SK-N-SH treated with all-trans-retinoic acid at 6 μM for 48 hours (cell line): ENCODE data around the gene TNRC6B.

Experiments used
- ARNTL ChIP-seq: fragments of 450-650 bp; formaldehyde crosslinking; IDR thresholded peaks from 2 replicates; pipeline ENCODE4 v1.5.0; 2020; ENCODE audit warnings: low read depth, mild to moderate bottlenecking, moderate library complexity, borderline replicate concordance
- BACH2 ChIP-seq: fragments of 250-450 bp; sonication (Bioruptor Pico); IDR thresholded peaks from 2 replicates; pipeline ENCODE4 v1.9.0; 2021; ENCODE audit warnings: mild to moderate bottlenecking, borderline replicate concordance
- CREB5 ChIP-seq: fragments of 250-450 bp; sonication (Bioruptor Pico); IDR thresholded peaks from 2 replicates; pipeline ENCODE4 v1.5.1; 2020; ENCODE audit warnings: low read depth, mild to moderate bottlenecking, moderate library complexity
- ESRRG ChIP-seq: fragments of 250-450 bp; sonication (Bioruptor Pico); IDR thresholded peaks from 2 replicates; pipeline ENCODE4 v1.6.1; 2021; ENCODE audit warnings: mild to moderate bottlenecking
- PATZ1 ChIP-seq: fragments of 250-450 bp; sonication (Bioruptor Pico); IDR thresholded peaks from 2 replicates; pipeline ENCODE4 v1.8.0; 2020; ENCODE audit warnings: mild to moderate bottlenecking, moderate library complexity, borderline replicate concordance
- PPARA ChIP-seq: fragments of 250-450 bp; sonication (Bioruptor Pico); IDR thresholded peaks from 2 replicates; pipeline ENCODE4 v1.5.0; 2020; ENCODE audit warnings: mild to moderate bottlenecking, borderline replicate concordance
- SNAI2 ChIP-seq: fragments of 250-450 bp; sonication (Bioruptor Pico); IDR thresholded peaks from 2 replicates; pipeline ENCODE4 v1.5.0; 2020; ENCODE audit warnings: mild to moderate bottlenecking, moderate library complexity
- TCF4 ChIP-seq: fragments of 250-450 bp; sonication (Bioruptor Pico); IDR thresholded peaks from 2 replicates; pipeline ENCODE4 v1.8.0; 2021; ENCODE audit warnings: mild to moderate bottlenecking, moderate library complexity, borderline replicate concordance
- TOX ChIP-seq: fragments of 250-450 bp; sonication (Bioruptor Pico); IDR thresholded peaks from 2 replicates; pipeline ENCODE4 v1.8.0; 2021; ENCODE audit warnings: mild to moderate bottlenecking, moderate library complexity, borderline replicate concordance
- ZFP30 ChIP-seq: fragments of 450-650 bp; formaldehyde crosslinking; IDR thresholded peaks from 2 replicates; pipeline ENCODE4 v1.5.0; 2022; ENCODE audit warnings: mild to moderate bottlenecking, moderate library complexity
- ZNF70 ChIP-seq: fragments of 450-650 bp; formaldehyde crosslinking; IDR thresholded peaks from 2 replicates; pipeline ENCODE4 v1.5.0; 2020; ENCODE audit warnings: mild to moderate bottlenecking, moderate library complexity

GRCh38 chr22:40329466-40329865 is 151.7 kb downstream of the TNRC6B start:
- TF ChIP-seq PATZ1 (CRISPR knock-in tag) (no peak), PPARA (CRISPR knock-in tag) (no peak), ESRRG (CRISPR knock-in tag) (no peak), ZNF70 (CRISPR knock-in tag) (no peak), ARNTL (CRISPR knock-in tag) (no peak), SNAI2 (CRISPR knock-in tag) (no peak), BACH2 (no peak), TCF4 (CRISPR knock-in tag) (no peak), ZFP30 (CRISPR knock-in tag) (no peak), TOX (CRISPR knock-in tag) (no peak), CREB5 (CRISPR knock-in tag) (no peak)
